ENCODE measurements around the gene SDHA.
"Not testable (repeated sequence)": the region's sequence is repeated elsewhere in the genome, so short reads cannot be mapped to it uniquely, and the experiment has no call there.

SDHA gene

DNA sequence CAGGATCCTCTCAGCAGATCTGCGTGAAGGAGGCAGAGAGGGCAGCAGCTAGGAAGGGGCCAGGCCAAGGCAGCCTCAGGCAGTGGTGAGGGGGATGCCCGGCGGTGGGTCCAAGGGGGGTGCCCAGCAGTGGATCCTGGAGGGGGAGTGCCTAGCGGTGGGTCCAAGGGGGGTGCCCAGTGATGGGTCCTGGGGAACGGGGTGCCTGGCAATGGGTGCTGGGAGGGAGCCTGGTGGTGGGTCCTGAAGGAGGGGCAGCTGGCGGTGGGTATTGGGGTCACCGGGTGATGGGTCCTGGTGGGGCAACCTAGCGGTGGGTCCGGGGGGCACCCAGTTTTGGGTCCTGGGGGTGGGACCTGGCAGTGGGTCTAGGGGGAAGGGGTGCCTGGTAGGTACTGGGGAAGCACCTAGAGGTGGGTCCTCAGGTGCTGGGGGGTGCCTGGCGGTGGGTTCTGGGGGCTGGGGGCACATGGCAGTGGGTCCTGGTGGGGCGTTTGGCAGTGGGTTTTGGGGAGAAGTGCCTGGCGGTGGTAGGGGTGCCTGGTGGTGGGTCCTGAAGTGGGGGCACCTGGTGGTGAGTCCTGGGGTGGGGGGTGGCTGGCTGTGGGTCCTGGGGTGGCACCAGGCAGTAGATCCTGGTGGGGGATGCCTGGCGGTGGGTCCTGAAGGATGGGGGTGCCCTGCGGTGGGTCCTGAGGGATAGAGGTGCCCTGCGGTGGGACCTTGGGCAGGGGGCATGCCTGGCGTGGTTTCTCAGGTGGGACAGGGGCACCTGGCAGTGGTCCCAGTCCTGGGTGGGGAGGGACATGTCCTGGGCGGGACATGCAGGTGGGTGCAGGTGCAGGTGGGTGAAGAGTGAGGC is 24.9 kb upstream of the SDHA start:
- TF ChIP-seq, protein P1, sequence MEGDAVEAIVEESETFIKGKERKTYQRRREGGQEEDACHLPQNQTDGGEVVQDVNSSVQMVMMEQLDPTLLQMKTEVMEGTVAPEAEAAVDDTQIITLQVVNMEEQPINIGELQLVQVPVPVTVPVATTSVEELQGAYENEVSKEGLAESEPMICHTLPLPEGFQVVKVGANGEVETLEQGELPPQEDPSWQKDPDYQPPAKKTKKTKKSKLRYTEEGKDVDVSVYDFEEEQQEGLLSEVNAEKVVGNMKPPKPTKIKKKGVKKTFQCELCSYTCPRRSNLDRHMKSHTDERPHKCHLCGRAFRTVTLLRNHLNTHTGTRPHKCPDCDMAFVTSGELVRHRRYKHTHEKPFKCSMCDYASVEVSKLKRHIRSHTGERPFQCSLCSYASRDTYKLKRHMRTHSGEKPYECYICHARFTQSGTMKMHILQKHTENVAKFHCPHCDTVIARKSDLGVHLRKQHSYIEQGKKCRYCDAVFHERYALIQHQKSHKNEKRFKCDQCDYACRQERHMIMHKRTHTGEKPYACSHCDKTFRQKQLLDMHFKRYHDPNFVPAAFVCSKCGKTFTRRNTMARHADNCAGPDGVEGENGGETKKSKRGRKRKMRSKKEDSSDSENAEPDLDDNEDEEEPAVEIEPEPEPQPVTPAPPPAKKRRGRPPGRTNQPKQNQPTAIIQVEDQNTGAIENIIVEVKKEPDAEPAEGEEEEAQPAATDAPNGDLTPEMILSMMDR (IDR thresholded peaks at IDR 0.05; ENCODE audit: control insufficient read depth, insufficient read depth, low read depth, low read length, missing control alignments) = no peak
- H3K4me3 ChIP-seq (ENCODE audit: control insufficient read depth, low read depth, low read length) = no peak overlapping the region
- no peak for DNase-seq (ENCODE audit: low read depth)

DNA sequence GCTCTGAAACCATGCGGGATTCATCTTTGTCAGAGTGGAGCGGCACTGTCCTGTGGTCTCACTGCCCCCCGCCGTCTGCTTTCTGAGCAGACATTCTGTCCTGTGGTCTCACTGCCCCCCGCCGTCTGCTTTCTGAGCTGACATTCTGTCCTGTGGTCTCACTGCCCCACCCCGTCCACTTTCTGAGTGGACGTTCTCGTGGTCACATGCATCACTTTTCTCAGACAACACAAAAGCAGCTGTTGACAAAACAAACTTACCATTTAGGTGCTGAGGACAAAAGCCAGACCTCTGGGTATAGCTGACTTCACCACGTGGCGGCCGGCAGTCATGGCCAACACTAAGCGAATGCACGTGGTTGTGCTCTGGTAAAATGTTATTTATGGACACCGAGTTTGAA is 24.0 kb upstream of the SDHA start:
- no peak for DNase-seq (ENCODE audit: low read depth)
- no peak overlapping the region for H3K4me3 ChIP-seq (ENCODE audit: control insufficient read depth, low read depth, low read length)
- TF ChIP-seq, protein P1 (IDR thresholded peaks at IDR 0.05; ENCODE audit: control insufficient read depth, insufficient read depth, low read depth, low read length, missing control alignments) = no peak

DNA sequence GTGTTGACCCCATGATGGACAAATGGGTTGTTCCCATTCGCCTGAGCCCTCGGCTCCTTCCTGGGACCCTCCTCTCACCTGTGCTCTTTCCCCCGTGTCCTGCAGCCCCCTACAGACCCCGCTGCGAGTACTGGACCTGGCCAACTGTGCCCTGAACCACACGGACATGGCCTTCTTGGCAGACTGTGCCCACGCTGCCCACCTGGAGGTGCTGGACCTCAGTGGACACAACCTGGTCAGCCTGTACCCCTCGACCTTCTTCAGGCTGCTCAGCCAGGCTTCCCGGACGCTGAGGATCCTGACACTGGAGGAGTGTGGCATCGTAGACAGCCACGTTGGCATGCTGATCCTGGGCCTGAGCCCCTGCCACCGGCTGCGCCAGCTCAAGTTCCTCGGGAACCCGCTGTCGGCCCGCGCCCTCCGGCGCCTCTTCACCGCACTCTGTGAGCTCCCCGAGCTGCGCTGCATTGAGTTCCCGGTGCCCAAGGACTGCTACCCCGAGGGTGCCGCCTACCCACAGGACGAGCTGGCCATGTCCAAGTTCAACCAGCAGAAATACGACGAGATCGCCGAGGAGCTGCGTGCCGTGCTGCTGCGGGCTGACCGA is 23.4 kb upstream of the SDHA start:
- H3K4me3 ChIP-seq (ENCODE audit: control insufficient read depth, low read depth, low read length) = no peak overlapping the region
- TF ChIP-seq, protein P1 (IDR thresholded peaks at IDR 0.05; ENCODE audit: control insufficient read depth, insufficient read depth, low read depth, low read length, missing control alignments) = no peak
- DNase-seq (ENCODE audit: low read depth) = no peak

DNA sequence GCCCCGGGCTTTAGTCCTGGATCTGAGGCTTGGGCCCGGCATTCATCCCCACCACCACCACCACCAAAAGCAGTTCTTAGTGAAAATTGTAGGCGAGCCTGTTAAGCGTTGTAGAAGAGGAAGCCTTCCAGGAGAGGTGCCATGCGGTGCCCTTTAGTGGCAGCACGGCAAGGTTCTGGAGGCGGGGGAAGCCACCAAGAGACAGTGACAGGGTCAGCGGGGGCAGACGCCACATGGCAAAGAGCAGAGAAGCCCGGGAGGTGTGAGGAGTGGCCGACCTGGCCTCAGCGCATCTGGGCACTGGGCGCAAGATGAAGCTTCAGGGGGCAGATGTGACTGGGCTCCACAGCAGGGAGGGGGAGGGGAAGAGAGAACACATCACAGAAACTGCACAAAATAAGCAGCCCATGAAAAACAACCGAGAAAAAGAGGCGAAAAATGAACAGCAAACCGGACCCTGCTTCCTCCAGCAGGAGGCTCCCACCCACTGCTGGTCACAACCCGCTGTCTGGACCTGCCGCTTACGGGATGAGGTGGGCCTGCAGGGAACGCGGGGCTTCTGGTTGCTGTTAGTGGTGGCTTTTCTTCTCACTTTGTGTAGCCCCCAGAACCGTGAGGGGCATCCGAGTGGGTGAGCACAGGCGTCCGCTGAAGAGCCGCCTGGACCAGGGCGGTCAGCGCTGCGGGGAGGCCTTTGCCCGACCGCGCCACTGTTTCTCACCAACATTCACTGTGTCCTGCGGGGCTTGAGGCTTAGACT is 22.5 kb upstream of the SDHA start:
- TF ChIP-seq, protein P1 (IDR thresholded peaks at IDR 0.05; ENCODE audit: control insufficient read depth, insufficient read depth, low read depth, low read length, missing control alignments) = no peak
- DNase-seq (ENCODE audit: low read depth) = no peak
- no peak overlapping the region for H3K4me3 ChIP-seq (ENCODE audit: control insufficient read depth, low read depth, low read length)

DNA sequence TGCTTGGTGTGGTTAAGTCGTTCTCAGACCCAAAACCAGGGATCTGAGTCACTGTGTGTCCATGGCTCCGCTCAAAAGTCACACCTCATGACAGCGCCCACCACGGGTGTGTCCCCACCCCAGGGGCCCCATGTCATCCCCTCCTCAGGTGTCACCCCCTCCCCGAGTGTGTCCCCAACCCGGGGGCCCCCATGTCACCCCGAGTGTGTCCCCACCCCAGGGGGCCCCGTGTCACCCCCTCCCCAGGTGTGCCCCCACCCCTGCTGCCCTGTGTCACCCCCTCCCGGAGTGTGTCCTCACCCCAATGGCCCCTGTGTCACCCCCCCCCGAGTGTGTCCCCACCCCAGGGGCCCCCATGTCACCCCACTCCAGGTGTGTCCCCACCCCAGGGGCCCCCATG is 21.8 kb upstream of the SDHA start:
- TF ChIP-seq, protein P1 (IDR thresholded peaks at IDR 0.05; ENCODE audit: control insufficient read depth, insufficient read depth, low read depth, low read length, missing control alignments) = no peak
- H3K4me3 ChIP-seq (ENCODE audit: control insufficient read depth, low read depth, low read length) = no peak overlapping the region
- DNase-seq (ENCODE audit: low read depth) = no peak

DNA sequence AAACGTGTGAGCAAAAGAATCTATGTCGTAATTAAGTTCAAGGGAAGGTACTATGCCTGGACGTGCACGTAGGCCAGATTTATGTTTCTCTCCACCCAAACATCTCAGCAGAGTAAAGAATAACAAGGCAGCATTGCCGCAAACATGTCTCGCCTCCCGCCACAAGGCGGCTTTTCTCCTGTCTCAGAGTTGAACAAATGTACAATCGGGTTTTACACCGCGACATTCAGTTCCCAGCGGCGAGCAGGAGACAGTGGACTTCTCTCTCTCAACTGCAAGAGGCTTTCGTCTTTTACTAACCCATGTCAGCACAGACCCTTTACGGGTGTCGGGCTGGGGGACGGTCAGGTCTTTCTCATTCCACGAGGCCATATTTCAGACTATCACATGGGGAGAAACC is 21.1 kb upstream of the SDHA start:
- DNase-seq (ENCODE audit: low read depth) = not testable (repeated sequence)

More for the DNA sequence above, 21.1 kb upstream of the SDHA start:
- not testable (repeated sequence) for H3K4me3 ChIP-seq (ENCODE audit: control insufficient read depth, low read depth, low read length)

Data from AG09309 (cell line).